WERI-Rb-1 (cell line): ENCODE measurements around the gene TP73.

ENCODE experiments used
- DNase-seq: peaks from one replicate; pipeline ENCODE4 v3.0.0-alpha.2; 2020
- H3K27ac ChIP-seq: fragments of 250-450 bp; sonication (Bioruptor Pico); 2 replicates; pipeline ENCODE4 v1.5.1; 2020; ENCODE audit warnings: mild to moderate bottlenecking, moderate library complexity
- H3K27me3 ChIP-seq: fragments of 250-450 bp; sonication (Bioruptor Pico); 2 replicates; pipeline ENCODE4 v1.5.1; 2021; ENCODE audit warnings: mild to moderate bottlenecking, low read depth, moderate library complexity; ENCODE audit not compliant: insufficient read depth, severe bottlenecking
- H3K36me3 ChIP-seq: fragments of 250-450 bp; sonication (Bioruptor Pico); 2 replicates; pipeline ENCODE4 v1.5.1; 2020; ENCODE audit warnings: mild to moderate bottlenecking, moderate library complexity
- H3K4me3 ChIP-seq: 2 replicates; pipeline ENCODE4 v1.5.1; 2011; ENCODE audit warnings: low read depth, mild to moderate bottlenecking, control low read depth, low read length
- H3K9me3 ChIP-seq: fragments of 250-450 bp; sonication (Bioruptor Pico); 2 replicates; pipeline ENCODE4 v1.5.1; 2021; ENCODE audit warnings: mild to moderate bottlenecking, moderate library complexity; ENCODE audit not compliant: severe bottlenecking
- TF ChIP-seq, protein P1 (sequence below): IDR thresholded peaks from 2 replicates; pipeline ENCODE4 v1.5.1; 2011; ENCODE audit warnings: low read depth, mild to moderate bottlenecking, control low read depth, inconsistent platforms, low read length

The TP73 gene

DNA sequence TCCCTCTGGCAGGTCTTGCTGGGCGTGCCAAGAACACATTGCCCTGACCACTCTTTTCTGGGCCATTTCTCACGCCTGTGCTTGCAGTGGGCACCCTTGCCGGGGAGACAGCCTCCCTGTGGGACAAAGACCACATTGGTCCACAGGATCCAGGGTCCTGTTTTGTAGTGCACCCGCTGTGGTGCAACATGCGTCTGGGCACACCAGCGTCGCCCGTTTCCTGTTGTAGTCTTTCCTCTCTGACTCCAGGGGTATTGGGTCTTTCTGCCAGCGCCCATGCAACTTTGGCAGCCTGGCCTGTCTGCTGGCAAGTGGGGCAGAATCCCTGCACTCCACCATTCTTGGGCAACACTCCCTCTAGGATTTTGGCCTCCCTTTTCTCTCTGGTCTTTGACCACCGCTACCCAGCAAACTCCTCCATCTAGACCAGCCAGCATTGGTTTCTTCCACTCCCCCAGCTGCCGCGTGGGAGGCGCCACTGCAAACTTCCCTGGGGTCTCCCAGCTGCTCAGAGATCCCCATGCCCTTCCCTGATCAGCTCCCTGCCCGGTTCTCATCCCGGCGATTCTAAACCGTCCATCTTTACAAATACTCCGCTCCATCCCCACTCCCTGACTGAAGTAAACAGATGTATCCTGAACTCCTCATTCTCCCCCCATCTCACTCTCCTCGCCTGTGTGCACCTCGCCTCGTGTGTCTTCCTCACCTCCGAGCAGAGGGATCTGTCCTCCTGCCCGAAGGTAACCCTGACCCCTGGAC is 28.7 kb upstream of the TP73 start:
- no peak for DNase-seq
- TF ChIP-seq, protein P1, sequence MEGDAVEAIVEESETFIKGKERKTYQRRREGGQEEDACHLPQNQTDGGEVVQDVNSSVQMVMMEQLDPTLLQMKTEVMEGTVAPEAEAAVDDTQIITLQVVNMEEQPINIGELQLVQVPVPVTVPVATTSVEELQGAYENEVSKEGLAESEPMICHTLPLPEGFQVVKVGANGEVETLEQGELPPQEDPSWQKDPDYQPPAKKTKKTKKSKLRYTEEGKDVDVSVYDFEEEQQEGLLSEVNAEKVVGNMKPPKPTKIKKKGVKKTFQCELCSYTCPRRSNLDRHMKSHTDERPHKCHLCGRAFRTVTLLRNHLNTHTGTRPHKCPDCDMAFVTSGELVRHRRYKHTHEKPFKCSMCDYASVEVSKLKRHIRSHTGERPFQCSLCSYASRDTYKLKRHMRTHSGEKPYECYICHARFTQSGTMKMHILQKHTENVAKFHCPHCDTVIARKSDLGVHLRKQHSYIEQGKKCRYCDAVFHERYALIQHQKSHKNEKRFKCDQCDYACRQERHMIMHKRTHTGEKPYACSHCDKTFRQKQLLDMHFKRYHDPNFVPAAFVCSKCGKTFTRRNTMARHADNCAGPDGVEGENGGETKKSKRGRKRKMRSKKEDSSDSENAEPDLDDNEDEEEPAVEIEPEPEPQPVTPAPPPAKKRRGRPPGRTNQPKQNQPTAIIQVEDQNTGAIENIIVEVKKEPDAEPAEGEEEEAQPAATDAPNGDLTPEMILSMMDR, result no peak
- no peak overlapping the region for H3K27ac ChIP-seq

DNA sequence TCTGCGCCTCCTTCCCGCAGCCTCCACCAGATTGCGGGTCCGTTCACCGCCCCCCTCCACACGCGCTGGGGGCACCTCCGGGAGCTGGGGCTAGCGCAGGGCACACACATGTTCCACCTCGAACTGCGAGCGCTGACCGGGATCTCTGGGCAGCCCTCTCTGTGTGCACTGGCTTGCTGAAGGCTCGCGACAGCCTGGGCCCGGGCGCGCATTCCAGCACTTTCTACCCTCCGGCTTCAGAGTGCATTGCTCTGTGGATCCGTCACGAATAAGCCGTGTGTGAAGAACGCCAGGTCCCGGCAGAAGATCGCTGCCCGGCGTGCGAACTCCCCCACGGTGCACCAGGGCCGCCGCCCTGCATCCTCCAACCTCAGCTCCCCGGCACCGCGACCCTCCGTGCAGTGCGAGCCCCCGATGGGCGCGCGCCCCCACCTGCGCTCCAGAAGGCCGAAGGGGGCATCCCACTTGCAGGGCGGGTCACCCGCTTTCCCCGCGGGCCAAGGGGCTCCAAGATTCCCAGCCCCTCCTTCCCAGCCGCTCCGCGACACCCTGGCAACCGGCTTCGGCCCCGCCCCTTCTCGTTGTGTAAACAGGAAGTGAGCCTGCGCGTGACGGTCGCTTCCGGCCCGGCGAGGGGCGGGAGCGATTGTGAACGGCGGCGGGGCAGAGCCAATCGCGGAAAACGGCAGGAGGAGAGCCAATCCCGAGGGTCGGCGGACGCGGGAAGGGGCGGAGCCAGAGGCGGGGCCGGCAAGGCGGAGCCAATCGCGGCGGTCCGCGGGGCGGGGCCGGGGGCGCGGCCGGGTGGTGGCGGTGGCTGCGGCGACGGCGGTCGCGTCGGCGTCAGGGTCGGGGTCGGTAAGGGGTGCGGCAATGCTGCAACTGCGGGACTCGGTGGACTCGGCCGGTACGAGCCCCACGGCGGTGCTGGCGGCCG is 27.8 kb upstream of the TP73 start, which contains the start of gene TPRG1L:
Gene TPRG1L, plus strand, starts transcription at position 816 of the 937 bp plus-strand sequence. Its CDS starts 58 bp downstream, at position 874.
- Histone ChIP-seq H3K9me3 (no peaks in the 10 kb centered on the region), H3K27me3 (no peaks in the 10 kb centered on the region), H3K27ac (peak within 1 kb of the TSS; percentile 50; the same call in 1 of the 2 replicates), H3K4me3 (peak within 1 kb of the TSS; percentile 71), H3K36me3 (peaks cover 21% of the 10 kb centered on the region)
- peak; percentile 98 for DNase-seq
- TF ChIP-seq, protein P1, result no peak

More for the DNA sequence above, 28.7 kb upstream of the TP73 start:
- no peaks in the 10 kb centered on the region for H3K27me3 ChIP-seq
- H3K9me3 ChIP-seq, result no peaks in the 10 kb centered on the region
- H3K4me3 ChIP-seq, result peak overlapping the region; percentile 71
- H3K36me3 ChIP-seq, result peaks cover 13% of the 10 kb centered on the region

DNA sequence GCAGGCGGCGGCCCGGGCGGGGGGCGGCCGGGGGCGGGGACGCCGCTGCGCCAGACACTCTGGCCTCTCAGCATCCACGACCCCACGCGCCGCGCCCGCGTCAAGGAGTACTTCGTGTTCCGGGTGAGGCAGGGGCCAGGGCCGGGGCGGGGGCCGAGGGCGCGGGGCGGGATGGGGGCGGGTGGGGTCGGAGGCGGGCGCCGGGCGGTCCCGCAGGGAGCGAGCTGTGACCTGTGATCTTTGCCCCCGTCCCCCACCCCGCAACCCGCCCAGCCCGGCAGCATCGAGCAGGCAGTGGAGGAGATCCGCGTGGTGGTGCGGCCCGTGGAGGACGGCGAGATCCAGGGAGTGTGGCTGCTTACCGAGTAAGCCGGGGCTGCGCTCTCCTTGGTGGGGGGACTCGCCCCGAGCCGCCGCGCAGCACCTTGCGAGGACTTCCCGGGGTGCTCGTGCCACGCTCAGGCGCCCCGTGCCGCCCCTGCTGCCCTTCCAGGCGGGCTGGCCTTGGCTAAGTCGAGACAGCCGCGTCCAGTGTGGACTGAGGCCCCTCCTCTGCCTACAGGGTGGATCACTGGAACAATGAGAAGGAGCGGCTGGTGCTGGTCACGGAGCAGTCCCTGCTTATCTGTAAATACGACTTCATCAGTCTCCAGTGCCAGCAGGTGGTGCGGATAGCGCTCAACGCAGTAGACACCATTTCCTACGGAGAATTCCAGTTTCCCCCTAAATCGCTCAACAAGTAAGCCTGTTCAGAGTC is 27.0 kb upstream of the TP73 start:
- peak; percentile 53 for DNase-seq
- Histone ChIP-seq H3K36me3 (peaks cover 30% of the 10 kb centered on the region), H3K9me3 (no peaks in the 10 kb centered on the region), H3K4me3 (peak overlapping the region; percentile 57), H3K27ac (peak overlapping the region; percentile 50; the same call in 1 of the 2 replicates), H3K27me3 (no peaks in the 10 kb centered on the region)
- TF ChIP-seq, protein P1, result no peak

DNA sequence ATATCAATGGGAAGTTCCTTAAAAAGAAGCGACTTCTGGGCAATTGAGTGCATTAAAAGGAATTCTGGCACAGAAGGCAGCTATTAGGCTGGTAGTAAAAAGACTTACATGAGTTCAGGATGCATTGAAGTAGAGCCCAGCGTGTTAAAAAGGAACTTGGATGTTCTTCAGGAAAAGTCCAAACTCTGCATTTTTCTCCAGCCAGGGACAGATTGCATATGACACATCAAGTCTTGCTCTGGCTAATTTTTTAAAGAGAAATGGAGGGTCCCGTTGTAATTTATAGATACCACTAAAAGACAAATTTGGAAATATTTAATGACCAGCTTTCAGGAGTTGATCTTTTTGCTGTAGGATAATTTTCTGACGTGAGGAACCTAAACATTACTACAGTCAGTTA is 26.3 kb upstream of the TP73 start:
- no peak for DNase-seq
- Histone ChIP-seq H3K27me3 (no peaks in the 10 kb centered on the region), H3K9me3 (no peaks in the 10 kb centered on the region), H3K4me3 (peak overlapping the region; percentile 57; the same call in 1 of the 2 replicates), H3K36me3 (peaks cover 31% of the 10 kb centered on the region), H3K27ac (no peak overlapping the region)
- TF ChIP-seq, protein P1, result no peak

DNA sequence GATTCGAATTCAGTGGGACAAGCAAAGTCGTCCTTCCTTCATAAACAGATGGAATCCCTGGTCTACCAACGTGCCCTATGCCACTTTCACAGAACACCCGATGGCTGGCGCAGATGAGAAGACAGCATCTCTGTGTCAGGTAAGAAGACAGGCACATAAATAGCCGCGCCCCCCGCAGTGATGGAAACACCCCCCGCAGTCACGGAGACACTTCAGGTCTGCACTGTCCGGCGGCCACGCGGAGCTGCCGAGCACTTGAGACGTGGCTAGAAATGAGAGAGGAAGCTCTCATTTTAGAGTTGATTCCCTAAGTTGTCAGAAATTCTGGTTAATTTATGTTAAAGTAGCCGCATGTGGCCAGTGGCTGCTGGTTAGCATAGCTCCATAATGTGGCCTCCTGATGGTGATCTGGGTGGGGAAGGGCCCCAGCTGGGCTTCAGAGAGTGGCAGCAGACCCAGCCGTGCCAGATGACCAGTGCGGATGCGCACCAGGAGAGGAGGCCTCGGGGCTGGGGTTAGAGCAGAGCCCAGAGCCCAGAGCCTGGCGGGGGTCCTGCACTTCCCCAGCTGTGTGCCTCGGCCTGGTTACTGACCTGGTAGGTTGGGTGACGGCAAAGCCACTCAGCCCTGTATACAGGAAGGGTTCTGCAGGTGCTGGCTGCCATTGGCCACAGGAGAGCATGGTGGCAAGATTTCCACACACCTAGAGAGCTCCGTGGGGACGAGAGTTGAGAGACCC is 24.6 kb upstream of the TP73 start:
- no peak for DNase-seq

More for the DNA sequence above, 24.6 kb upstream of the TP73 start:
- Histone ChIP-seq H3K27ac (no peak overlapping the region), H3K27me3 (no peaks in the 10 kb centered on the region), H3K9me3 (no peaks in the 10 kb centered on the region), H3K4me3 (no peak overlapping the region), H3K36me3 (peaks cover 40% of the 10 kb centered on the region)
- TF ChIP-seq, protein P1, result no peak
